HG02973 (cell line): ENCODE results near the gene ROBO1.

Source experiments
- ATAC-seq: cut with Tn5 transposase; IDR thresholded peaks from one replicate; pipeline ENCODE4 v1.9.1; 2021; ENCODE audit warnings: moderate library complexity; ENCODE audit not compliant: unreplicated experiment

Gene ROBO1

GRCh38 chr3:78666470-78666800, 1101.4 kb downstream of the ROBO1 start:
- no peak for ATAC-seq

- ATAC-seq = no peak
Measured at GRCh38 chr3:78665776-78666469, 1101.9 kb downstream of the ROBO1 start.

GRCh38 chr3:78665101-78665500, 1102.7 kb downstream of the ROBO1 start:
- no peak for ATAC-seq

- ATAC-seq = no peak
Measured at GRCh38 chr3:78660957-78661356, 1106.8 kb downstream of the ROBO1 start.

- ATAC-seq = no peak
Measured at GRCh38 chr3:78659386-78659987, 1108.3 kb downstream of the ROBO1 start.

- ATAC-seq = no peak
Measured at GRCh38 chr3:78647726-78648125, 1120.1 kb downstream of the ROBO1 start.

GRCh38 chr3:78645628-78646310, 1122.0 kb downstream of the ROBO1 start:
- ATAC-seq = peak; percentile 83

- ATAC-seq = no peak
Measured at GRCh38 chr3:78644847-78645246, 1123.0 kb downstream of the ROBO1 start.

- no peak for ATAC-seq
Measured at GRCh38 chr3:78642226-78643035, 1125.4 kb downstream of the ROBO1 start.

GRCh38 chr3:78641703-78642102, 1126.1 kb downstream of the ROBO1 start:
- no peak for ATAC-seq

- no peak for ATAC-seq
Measured at GRCh38 chr3:78634316-78634715, 1133.5 kb downstream of the ROBO1 start.

GRCh38 chr3:78633626-78634025, 1134.2 kb downstream of the ROBO1 start:
- no peak for ATAC-seq

- no peak for ATAC-seq
Measured at GRCh38 chr3:78632925-78633553, 1134.8 kb downstream of the ROBO1 start.

GRCh38 chr3:78629544-78629943, 1138.3 kb downstream of the ROBO1 start:
- no peak for ATAC-seq

- ATAC-seq = no peak
Measured at GRCh38 chr3:78621061-78621716, 1146.6 kb downstream of the ROBO1 start.

- ATAC-seq = no peak
Measured at GRCh38 chr3:78614486-78614885, 1153.3 kb downstream of the ROBO1 start.

GRCh38 chr3:78613421-78613879, 1154.3 kb downstream of the ROBO1 start:
- no peak for ATAC-seq

GRCh38 chr3:78611278-78611677, 1156.5 kb downstream of the ROBO1 start:
- ATAC-seq = no peak

- no peak for ATAC-seq
Measured at GRCh38 chr3:78610462-78611125, 1157.2 kb downstream of the ROBO1 start.

- no peak for ATAC-seq
Measured at GRCh38 chr3:78606756-78607155, 1161.0 kb downstream of the ROBO1 start.
